Left ventricle myocardium superior (tissue), 1 donor: Measurements from ENCODE around the gene SRRM3. TPM values are rescaled to one million over a fixed set of nuclear protein-coding genes. Genes with fewer than 3 reads are reported as not detected.
"Not testable (repeated sequence)": the region's sequence is repeated elsewhere in the genome, so short reads cannot be mapped to it uniquely, and the experiment has no call there.

ENCODE experiments used
- ATAC-seq: fragments of 200-7000 bp; cut with Tn5 transposase; one replicate; pipeline ENCODE4 v1.9.1; 2020; ENCODE audit warnings: mild to moderate bottlenecking, moderate library complexity
- DNase-seq: peaks from one replicate; pipeline ENCODE4 v3.0.0-alpha.2; 2020
- intact Hi-C: fragments of 100-400 bp; cut with micrococcal nuclease; formaldehyde crosslinking; loops from one replicate; pipeline ENCODE4 v1.11.0; 2022
- total RNA-seq: library from RNA; stranded (reverse); fragmentation: NEBNext Ultra II Directional; extraction: Animal tissue kit (Norgen Biotek cat#: 25700); gene quantifications from one replicate; pipeline ENCODE4 v1.2.1, GENCODE V29; 2021
- donor health status: DM: no; HTN: yes; CAD: no; lungs with severe emphysema.

The SRRM3 gene
- total RNA-seq, 1 donor from 2014 or later, result 17.2 TPM

GRCh38 chr7:76281006-76281705, 79.5 kb downstream of the SRRM3 start:
- intact Hi-C loops, result loop anchor here (10.0 kb wide), 1 partner anchor 96 kb away; no protein-coding TSS in a partner anchor
- DNase-seq (peak; percentile 58), ATAC-seq (peak; percentile 28)

DNA sequence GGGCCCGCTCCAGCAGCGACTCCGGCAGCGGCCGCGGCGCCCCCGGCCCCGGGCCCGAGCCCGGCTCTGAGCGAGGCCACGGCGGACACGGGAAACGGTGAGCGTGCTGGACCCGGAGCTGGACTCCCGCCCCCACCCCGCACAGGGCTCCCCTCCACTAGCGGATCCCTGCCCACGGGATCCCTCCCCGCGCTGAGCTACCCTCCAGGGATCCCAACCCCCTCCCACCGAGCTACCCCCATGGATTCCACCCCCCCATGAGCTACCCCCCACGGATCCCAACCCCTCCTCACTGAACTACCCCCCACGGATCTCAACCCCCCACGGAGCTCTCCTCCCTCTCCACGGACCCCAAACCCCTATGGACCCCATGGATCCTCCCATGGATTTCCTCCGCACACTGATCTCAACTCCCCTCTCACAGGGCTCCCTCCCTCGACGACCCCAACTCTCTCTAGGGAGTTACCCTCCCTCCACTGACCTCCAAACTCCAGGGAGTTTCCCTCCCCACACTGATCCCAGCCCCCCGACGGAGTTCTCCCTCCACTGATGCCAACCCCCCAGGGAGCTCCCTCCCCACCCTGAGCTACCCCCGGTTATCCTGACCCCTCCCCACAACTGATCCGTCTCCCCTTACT, 80.1 kb downstream of the SRRM3 start:
- intact Hi-C loops, result loop anchor here (10.0 kb wide), 1 partner anchor 97 kb away; no protein-coding TSS in a partner anchor

GRCh38 chr7:76282344-76283253, 80.9 kb downstream of the SRRM3 start:
- ATAC-seq, result peak; percentile 77
- intact Hi-C loops, result loop anchor here (10.0 kb wide), 1 partner anchor 98 kb away; no protein-coding TSS in a partner anchor

More for the DNA sequence above, 80.1 kb downstream of the SRRM3 start:
- ATAC-seq (peak; percentile 4), DNase-seq (no peak)

DNA sequence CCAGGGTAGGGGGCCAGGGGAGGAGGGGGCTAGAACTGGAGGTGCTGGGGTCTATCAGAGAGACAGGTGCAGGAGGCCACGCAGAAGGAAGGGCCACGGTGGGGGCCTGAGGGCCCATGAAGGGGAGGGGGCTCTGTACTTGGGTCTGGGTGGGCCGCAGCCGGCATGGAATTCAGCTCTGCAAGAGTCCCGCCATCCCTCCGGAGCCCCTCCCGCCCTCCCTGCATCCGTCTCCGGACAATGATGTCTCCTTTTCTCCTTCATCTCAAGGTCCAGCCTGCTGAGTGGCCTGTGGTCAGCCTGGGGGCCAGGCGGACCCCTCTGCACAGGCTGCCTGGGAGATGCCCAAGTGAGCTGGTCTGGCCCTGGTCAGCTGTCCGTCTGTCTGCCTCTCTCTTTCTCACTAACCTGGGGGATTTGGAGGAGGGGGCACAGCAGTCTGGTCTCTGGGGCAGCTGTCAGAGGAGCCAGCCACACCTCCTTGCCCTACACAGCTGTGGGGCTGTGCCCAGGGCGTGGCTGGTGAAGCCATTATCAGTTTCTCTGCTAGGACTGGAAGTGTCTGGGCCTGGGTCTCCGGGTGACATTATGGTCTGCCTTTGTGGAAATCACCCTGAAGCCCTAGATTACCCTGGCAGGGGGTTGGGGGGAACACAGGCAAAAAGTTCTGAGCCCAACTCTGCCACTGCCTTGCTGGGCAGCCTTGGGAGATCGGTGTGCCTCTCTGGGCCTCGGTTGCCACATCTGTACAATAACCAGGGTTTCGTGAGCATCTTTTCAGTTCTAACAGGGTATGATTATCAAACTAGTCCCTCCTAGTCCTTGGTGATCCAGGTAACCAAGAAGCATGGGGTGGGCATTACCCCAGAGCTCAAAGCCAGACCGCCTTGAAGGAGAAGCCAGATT, 81.8 kb downstream of the SRRM3 start:
- intact Hi-C loops, result loop anchor here (10.0 kb wide), 1 partner anchor 99 kb away; no protein-coding TSS in a partner anchor
- ATAC-seq (no peak), DNase-seq (no peak)

More at GRCh38 chr7:76282344-76283253, 80.9 kb downstream of the SRRM3 start:
- DNase-seq, result peak; percentile 71

DNA sequence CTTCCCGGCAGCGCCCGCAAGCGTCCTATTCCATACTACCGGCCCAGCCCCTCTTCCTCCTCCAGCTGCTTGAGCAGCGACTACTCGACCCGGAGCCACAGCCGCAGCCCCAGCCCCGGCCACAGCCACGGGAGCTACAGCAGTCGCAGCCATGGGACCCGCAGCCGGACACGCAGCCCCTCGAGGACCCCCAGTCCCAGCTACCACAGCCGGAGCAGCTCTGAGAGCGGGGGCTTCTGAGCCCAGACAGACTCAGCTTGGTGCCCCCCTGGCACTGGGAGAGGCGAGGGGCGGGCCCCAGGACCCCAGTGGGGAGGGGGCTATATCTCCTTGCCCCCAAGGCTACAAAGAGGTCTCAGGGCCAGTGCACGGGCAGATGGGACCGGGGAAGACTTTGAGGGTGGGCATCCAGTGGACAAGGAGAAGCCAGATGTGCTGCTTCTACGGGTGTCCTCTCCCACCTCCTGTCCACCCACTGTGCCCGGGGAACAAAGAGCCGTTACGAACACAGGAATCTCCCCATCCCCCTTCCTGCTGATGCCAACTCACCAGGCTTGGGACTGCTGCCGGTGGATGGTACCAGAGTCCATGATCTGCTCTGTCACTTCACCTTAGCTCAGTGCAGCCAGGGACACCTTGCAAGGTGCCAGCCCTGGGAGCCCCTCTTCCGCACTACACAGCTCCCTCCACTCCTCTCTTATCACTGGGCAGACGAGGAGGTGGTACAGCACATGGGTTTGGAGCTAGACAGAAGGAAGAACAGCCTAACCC, 84.1 kb downstream of the SRRM3 start:
- DNase-seq, result no peak
- intact Hi-C loops, result loop anchor here (10.0 kb wide), 1 partner anchor 101 kb away; no protein-coding TSS in a partner anchor

GRCh38 chr7:76286842-76287403, 85.2 kb downstream of the SRRM3 start:
- no peak for ATAC-seq
- intact Hi-C loops, result loop anchor here (10.0 kb wide), 1 partner anchor 102 kb away; no protein-coding TSS in a partner anchor
- DNase-seq, result no peak

More for the DNA sequence above, 84.1 kb downstream of the SRRM3 start:
- ATAC-seq, result no peak

DNA sequence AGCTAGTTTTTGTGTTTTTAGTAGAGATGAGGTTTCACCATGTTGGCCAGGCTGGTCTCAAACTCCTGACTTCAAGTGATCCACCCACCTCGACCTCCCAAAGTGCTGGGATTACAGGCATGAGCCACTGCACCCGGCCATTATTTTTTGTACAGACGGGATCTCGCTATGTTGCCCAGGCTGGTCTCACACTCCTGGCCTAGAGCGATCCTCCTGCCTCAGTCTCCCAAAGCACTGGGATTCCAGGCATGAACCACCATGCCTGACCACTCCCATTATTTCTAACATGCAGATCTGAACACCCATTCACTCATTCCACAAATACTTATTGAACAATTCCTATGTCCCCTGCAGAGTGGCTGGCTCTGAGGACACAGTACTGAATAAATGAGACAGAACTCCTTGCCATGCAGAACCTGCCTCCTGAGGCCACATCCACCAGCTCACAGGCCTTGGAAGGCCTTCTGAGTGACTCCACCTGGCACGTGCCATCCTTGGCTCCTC, 89.2 kb downstream of the SRRM3 start:
- not testable (repeated sequence) for DNase-seq, ATAC-seq
- intact Hi-C loops, result loop anchor here (2.0 kb wide), 1 partner anchor 24 kb away; no protein-coding TSS in a partner anchor

DNA sequence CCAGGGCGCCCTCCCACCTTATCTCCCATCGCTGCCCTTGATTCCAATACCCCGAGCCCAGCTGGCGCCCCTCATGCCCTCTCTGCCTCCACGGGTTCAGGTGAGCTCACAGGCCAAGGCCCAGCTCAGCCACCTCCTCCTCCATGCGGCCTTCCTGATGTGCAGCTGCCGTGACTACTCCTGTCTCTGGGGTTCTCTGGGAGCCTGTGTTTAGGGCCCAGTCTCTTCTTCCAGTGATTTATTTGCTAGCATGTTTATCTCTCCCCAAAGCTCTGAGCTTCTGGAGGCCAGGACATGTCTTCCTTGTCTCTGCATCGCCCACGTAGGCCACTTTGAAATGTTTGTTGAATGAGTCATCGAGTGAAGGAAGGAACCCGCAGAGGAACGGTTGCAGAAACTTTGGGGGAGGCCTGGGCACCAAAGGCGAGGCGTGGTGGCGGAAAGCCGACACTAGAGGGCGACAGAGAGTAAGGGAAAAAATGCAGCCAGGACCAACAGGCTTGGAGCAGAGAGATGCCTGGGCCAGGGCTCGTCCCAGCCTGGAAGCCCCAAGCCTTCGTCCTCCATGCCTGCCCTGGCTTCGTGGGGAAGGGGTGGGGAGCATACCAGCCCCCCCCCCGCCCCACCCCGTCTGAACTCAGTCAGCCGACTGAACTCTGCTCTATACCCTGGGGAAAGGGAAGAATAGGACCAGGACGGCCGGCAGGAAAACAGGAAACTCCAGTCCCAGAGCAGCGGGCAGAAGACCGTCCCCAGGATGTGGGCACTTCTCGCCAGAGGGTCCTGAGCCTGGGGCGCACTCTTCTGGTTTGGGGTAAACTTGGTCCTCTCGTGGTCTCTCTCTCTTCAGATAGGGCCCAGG, 89.9 kb downstream of the SRRM3 start:
- DNase-seq (peak; percentile 92), ATAC-seq (peak; percentile 72)
- intact Hi-C loops, result loop anchor here (2.0 kb wide), 1 partner anchor 23 kb away; no protein-coding TSS in a partner anchor

- no peak for DNase-seq
- peak; percentile 19 for ATAC-seq
- intact Hi-C loops, result no loop called here
Observed at GRCh38 chr7:76292213-76292573, 90.5 kb downstream of the SRRM3 start.

DNA sequence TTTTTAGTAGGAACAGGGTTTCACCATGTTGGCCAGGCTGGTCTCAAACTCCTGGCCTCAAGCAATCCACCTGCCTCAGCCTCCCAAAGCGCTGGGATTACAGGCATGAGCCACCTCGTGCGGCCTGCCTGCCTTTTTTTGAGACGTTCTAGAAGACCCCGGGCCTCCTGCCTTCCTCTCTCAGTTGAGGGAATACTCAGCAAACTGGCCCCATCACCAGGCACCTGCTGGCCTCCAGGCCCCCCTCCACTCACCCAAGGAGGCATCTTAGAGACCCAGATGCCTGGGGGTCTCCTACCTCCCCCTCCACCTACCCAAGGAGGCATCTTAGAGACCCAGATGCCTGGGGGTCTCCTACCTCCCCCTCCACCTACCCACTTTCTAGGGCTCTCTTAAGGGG, 91.2 kb downstream of the SRRM3 start:
- ATAC-seq, intact Hi-C loops, DNase-seq: not testable (repeated sequence)

- DNase-seq, result no peak
- no peak for ATAC-seq
- intact Hi-C loops, result no loop called here
Observed at GRCh38 chr7:76293407-76293901, 91.8 kb downstream of the SRRM3 start.

DNA sequence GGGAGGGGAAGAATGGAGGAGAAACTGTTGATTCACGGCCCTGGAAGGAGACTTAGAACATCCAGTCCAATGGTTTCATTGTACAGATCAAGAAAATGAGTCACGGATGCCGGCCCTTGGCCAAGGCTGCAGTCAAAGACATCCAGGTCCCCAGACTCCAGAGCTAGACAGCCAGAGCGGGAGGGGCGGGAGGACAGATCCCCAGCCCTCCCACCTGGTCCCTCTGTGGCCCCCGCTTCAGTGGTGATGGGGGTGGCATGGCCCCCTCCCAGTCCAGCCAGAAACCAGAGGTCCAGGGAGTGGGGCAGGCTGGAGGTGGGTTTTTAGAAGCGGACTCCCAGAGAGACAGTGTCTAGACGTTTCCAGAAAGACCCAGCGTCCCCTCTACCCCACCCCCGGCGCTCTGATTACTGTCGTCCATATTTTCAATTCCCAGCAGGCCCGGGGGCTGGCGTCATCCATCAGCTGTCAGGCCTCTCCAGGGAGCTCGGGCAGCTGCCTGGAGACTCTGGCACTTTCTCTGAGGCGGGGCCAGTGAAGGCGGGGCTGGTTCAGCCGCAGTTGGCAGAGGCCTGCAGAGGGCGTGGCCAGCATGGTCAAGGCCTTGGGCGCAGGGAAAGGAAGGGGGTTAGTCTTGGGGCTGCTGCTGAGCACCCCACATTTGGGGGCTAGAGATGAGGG, 92.8 kb downstream of the SRRM3 start:
- ATAC-seq, result peak; percentile 84
- intact Hi-C loops, result no loop called here
- DNase-seq, result peak; percentile 98

DNA sequence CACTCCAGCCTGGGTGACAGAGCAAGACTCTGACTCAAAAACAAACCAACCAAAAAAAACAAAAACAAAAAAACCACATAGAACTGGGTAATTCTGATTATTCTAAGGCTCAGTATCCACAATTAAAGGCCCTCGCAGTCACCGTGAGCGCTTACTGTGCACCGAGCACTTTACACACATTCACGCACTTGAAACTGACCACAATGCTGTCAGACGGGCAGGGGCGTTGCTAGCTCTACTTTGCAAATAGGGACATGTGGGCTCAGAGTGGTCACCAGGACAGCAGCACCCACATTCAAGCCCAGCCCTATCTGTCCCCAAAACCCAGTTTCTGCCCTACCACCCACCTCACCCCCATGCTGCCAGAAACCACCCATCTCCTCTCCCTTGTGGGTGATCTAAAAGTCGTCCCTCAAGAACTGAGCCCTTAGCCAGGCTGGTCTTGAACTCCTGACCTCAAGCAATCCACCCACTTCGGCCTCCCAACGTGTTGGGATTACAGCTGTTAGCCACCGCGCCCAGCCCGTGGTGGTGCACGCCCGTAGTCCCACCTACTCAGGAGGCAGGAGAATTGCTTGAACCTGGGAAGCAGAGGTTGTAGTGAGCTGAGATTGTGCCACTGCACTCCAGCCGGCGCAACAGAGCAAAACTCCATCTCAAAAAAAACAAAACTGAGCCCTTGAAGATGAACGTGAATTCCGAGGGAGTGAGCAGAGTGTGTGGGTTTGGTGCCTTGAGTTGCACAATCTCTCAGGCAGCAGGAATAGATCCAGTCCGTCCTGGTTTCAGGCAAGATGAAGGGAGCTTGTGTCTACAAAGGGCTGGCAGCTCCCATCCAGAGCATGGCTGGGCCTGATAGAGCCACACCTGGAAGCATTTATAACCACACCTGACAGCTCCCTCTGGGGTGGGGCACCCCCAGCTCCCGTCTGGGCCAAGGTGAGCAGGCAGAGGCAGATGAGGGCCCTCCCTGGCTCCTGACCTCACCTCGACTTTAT, 95.3 kb downstream of the SRRM3 start:
- DNase-seq (no peak), ATAC-seq (peak; percentile 9)
- intact Hi-C loops, result no loop called here

DNA sequence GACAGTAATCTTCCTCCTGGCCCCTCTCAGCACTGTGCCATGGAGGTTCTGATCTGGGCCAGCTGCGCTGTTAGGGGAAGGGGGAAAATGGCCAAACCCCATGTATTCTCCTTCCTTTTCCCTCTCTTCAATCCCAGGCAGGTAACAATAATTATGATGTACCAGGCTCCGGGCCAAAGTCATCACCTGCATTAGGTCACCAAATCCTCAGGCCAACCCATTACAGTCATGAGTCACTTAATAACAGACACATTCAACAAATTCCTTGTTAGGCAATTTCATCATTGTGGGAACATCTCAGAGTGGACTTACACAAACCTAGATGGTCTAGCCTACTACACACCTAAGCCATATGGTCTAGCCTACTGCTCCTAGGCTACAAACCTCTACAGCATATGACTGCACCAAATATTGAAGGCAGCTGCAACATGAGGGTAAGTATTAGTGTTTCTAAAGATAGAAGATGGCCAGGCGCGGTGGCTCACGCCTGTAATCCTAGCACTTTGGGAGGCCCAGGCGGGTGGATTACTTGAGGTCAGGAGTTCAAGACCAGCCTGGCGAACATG, 98.6 kb downstream of the SRRM3 start:
- ATAC-seq, result no peak
- DNase-seq, result no peak
- intact Hi-C loops, result no loop called here
